Measurements from ENCODE around the gene FIGN. TPM values are rescaled to one million over a fixed set of nuclear protein-coding genes. Genes with fewer than 3 reads are reported as not detected.
A peak's percentile ranks its signal among the peaks of the same experiment; 100 is the strongest.

The FIGN gene
- total RNA-seq, 2 donors from 2014 or later = 14.4 to 23.6 TPM

GRCh38 chr2:163748420-163748819, 12.6 kb upstream of the FIGN start:
- intact Hi-C loops (cut with DNase I) = no loop called here
- no peak for DNase-seq (ENCODE audit: low spot score)

- DNase-seq (ENCODE audit: low spot score) = no peak
- intact Hi-C loops (cut with DNase I) = no loop called here
Measured at GRCh38 chr2:163741435-163741834, 5.6 kb upstream of the FIGN start.

- intact Hi-C loops (cut with DNase I) = loop anchor here in 1 of 2 donors (5.0 kb wide), 1 partner anchor 390 kb away; no protein-coding TSS in a partner anchor
- DNase-seq (ENCODE audit: low spot score) = no peak
Measured at GRCh38 chr2:163737563-163737962, 1.8 kb upstream of the FIGN start.

- no peak for DNase-seq (ENCODE audit: low spot score)
- intact Hi-C loops (cut with DNase I) = loop anchor here in 1 of 2 donors (5.0 kb wide), 1 partner anchor 390 kb away; no protein-coding TSS in a partner anchor
Measured at GRCh38 chr2:163737190-163737439, 1.3 kb upstream of the FIGN start.

GRCh38 chr2:163736433-163737189, 803 bp upstream of the FIGN start:
- intact Hi-C loops (cut with DNase I) = loop anchor here in 1 of 2 donors (5.0 kb wide), 1 partner anchor 389 kb away; no protein-coding TSS in a partner anchor
- DNase-seq (ENCODE audit: low spot score) = peak; percentile 84

- intact Hi-C loops (cut with DNase I) = loop anchor here in 1 of 2 donors (5.0 kb wide), 1 partner anchor 388 kb away; no protein-coding TSS in a partner anchor
- DNase-seq (ENCODE audit: low spot score) = no peak
Measured at GRCh38 chr2:163734881-163735684, 725 bp downstream of the FIGN start.

GRCh38 chr2:163734401-163734800, 1.4 kb downstream of the FIGN start:
- intact Hi-C loops (cut with DNase I) = no loop called here
- no peak for DNase-seq (ENCODE audit: low spot score)

GRCh38 chr2:163733956-163734355, 1.9 kb downstream of the FIGN start:
- intact Hi-C loops (cut with DNase I) = no loop called here
- no peak for DNase-seq (ENCODE audit: low spot score)

GRCh38 chr2:163733301-163733938, 2.4 kb downstream of the FIGN start:
- DNase-seq (ENCODE audit: low spot score) = no peak

GRCh38 chr2:163732727-163733126, 3.1 kb downstream of the FIGN start:
- intact Hi-C loops (cut with DNase I) = no loop called here
- no peak for DNase-seq (ENCODE audit: low spot score)

More at GRCh38 chr2:163733301-163733938, 2.4 kb downstream of the FIGN start:
- intact Hi-C loops (cut with DNase I) = no loop called here

GRCh38 chr2:163731735-163732134, 4.1 kb downstream of the FIGN start:
- no peak for DNase-seq (ENCODE audit: low spot score)
- intact Hi-C loops (cut with DNase I) = no loop called here

- DNase-seq (ENCODE audit: low spot score) = no peak
- intact Hi-C loops (cut with DNase I) = no loop called here
Measured at GRCh38 chr2:163730556-163730955, 5.3 kb downstream of the FIGN start.

GRCh38 chr2:163729636-163730273, 6.1 kb downstream of the FIGN start:
- intact Hi-C loops (cut with DNase I) = loop anchor here (1.0 to 10.0 kb wide), 2 partner anchors 30 to 65 kb away; no protein-coding TSS in a partner anchor
- DNase-seq (ENCODE audit: low spot score) = no peak

- intact Hi-C loops (cut with DNase I) = loop anchor here (2.0 to 10.0 kb wide), 2 partner anchors 59 to 69 kb away; no protein-coding TSS in a partner anchor
- no peak for DNase-seq (ENCODE audit: low spot score)
Measured at GRCh38 chr2:163723881-163724280, 11.9 kb downstream of the FIGN start.

- intact Hi-C loops (cut with DNase I) = loop anchor here (2.0 to 10.0 kb wide), 2 partner anchors 59 to 69 kb away; no protein-coding TSS in a partner anchor
- DNase-seq (ENCODE audit: low spot score) = no peak
Measured at GRCh38 chr2:163723348-163723747, 12.5 kb downstream of the FIGN start.

- intact Hi-C loops (cut with DNase I) = no loop called here
Measured at GRCh38 chr2:163719331-163719730, 16.5 kb downstream of the FIGN start.

GRCh38 chr2:163717993-163718680, 17.7 kb downstream of the FIGN start:
- DNase-seq (ENCODE audit: low spot score) = no peak
- intact Hi-C loops (cut with DNase I) = no loop called here

More at GRCh38 chr2:163719331-163719730, 16.5 kb downstream of the FIGN start:
- no peak for DNase-seq (ENCODE audit: low spot score)

- DNase-seq (ENCODE audit: low spot score) = no peak
- intact Hi-C loops (cut with DNase I) = no loop called here
Measured at GRCh38 chr2:163717515-163717914, 18.3 kb downstream of the FIGN start.

- intact Hi-C loops (cut with DNase I) = no loop called here
- no peak for DNase-seq (ENCODE audit: low spot score)
Measured at GRCh38 chr2:163716101-163716500, 19.7 kb downstream of the FIGN start.

Data from posterior vena cava (tissue), 2 donors.